K562 (cell line): ENCODE measurements around the gene ACTR3C. TPM values are rescaled to one million over a fixed set of nuclear protein-coding genes. Genes with fewer than 3 reads are reported as not detected.

Experiments
- ATAC-seq: fragments of 200-7000 bp; cut with Tn5 transposase; 3 replicates; pipeline ENCODE4 v1.9.1; 2020; ENCODE audit warnings: moderate library complexity
- BruUV-seq: library from RNA; stranded (reverse); fragments of 400-500 nt; replicated peaks from 2 replicates; lab custom pipeline; 2021; lab: Mats Ljungman, UMichigan
- CTCF ChIA-PET: fragments of 300-600 bp; formaldehyde crosslinking; extraction: SDS; loops from one replicate; lab custom pipeline; 2021; ENCODE audit warnings: low intra/inter-chr PET ratio; lab: Yijun Ruan, JAX
- POLR2A ChIA-PET: fragments of 300-600, 350-650 bp; sonication (Branson Sonifier 250); formaldehyde crosslinking; extraction: SDS; loops from one replicate; lab custom pipeline; 2021; ENCODE audit warnings: antibody characterized with exemption, inconsistent platforms; lab: Yijun Ruan, JAX
- DNase-seq, 4 experiments: peaks; one replicate each; pipeline versions ENCODE4 v3.0.0 to v3.0.0-alpha.2; 2011 to 2018; ENCODE audit warnings: low spot score in 3 of 4, mixed read lengths in 3 of 4; ENCODE audit errors: extremely low read depth in 1 of 4
- FAIRE-seq: peaks from 2 replicates; lab custom pipeline; 2011; peaks lifted over from hg19 to GRCh38; lab: Jason Lieb, UNC
- H2AFZ ChIP-seq: 2 replicates; pipeline ENCODE4 v1.6.0; 2011; ENCODE audit warnings: low read depth, low read length, control low read depth, inconsistent platforms
- H3K27ac ChIP-seq: fragments of 200-600 bp; 3 replicates; pipeline ENCODE4 v1.8.0; 2011; ENCODE audit warnings: low read depth, mild to moderate bottlenecking, control low read depth, inconsistent platforms, low read length, moderate library complexity, mixed read lengths; ENCODE audit errors: extremely low read depth
- H3K27me3 ChIP-seq, 2 experiments: fragments of 300-600 bp in 1 of 2; 2 replicates in 1 of 2; 3 replicates in 1 of 2; pipeline versions ENCODE4 v1.6.0 to v1.8.0; 2011; ENCODE audit warnings: inconsistent platforms in 2 of 2, low read length in 2 of 2, mild to moderate bottlenecking in 1 of 2, mixed read lengths in 1 of 2, moderate library complexity in 1 of 2; ENCODE audit not compliant: control insufficient read depth in 2 of 2, insufficient read depth in 2 of 2
- H3K36me3 ChIP-seq: fragments of 300-600 bp; 3 replicates; pipeline ENCODE4 v1.8.0; 2011; ENCODE audit warnings: mild to moderate bottlenecking, low read length, inconsistent platforms; ENCODE audit not compliant: control insufficient read depth, insufficient read depth
- H3K4me1 ChIP-seq, 2 experiments: fragments of 200-600 bp in 1 of 2; replicated peaks in 1 of 2; 2 replicates in 1 of 2; 3 replicates in 1 of 2; pipeline versions ENCODE4 v1.5.1 to v1.8.0; 2011; ENCODE audit warnings: inconsistent platforms in 2 of 2, low read length in 2 of 2, mild to moderate bottlenecking in 1 of 2, mixed read lengths in 1 of 2, moderate library complexity in 1 of 2; ENCODE audit not compliant: control insufficient read depth in 2 of 2, insufficient read depth in 2 of 2
- H3K4me2 ChIP-seq: 2 replicates; pipeline ENCODE4 v1.6.1; 2011; ENCODE audit warnings: low read length, control low read depth, inconsistent platforms, mixed read lengths; ENCODE audit not compliant: insufficient read depth
- H3K4me3 ChIP-seq: fragments of 200-600 bp; sonication (generic), shearing (Covaris generic); 2 replicates; pipeline ENCODE4 v1.5.1; 2016; ENCODE audit warnings: control low read depth, inconsistent platforms
- H3K79me2 ChIP-seq: fragments of 200-600 bp; 3 replicates; pipeline ENCODE4 v1.8.0; 2011; ENCODE audit warnings: low read length, inconsistent platforms; ENCODE audit not compliant: control insufficient read depth, insufficient read depth
- H3K9ac ChIP-seq, 2 experiments: 2 replicates each; pipeline versions ENCODE4 v1.6.0 to v1.6.1; 2011; ENCODE audit warnings: low read depth in 2 of 2, low read length in 2 of 2, control low read depth in 1 of 2, inconsistent platforms in 1 of 2, mild to moderate bottlenecking in 1 of 2, mixed read lengths in 1 of 2; ENCODE audit not compliant: insufficient read depth in 1 of 2
- H3K9me1 ChIP-seq: one replicate; pipeline ENCODE4 v1.6.0; 2011; ENCODE audit warnings: inconsistent platforms, mild to moderate bottlenecking, low read length, moderate library complexity; ENCODE audit not compliant: control insufficient read depth, insufficient read depth
- H3K9me3 ChIP-seq: replicated peaks from 2 replicates; pipeline ENCODE4 v1.5.1; 2011; ENCODE audit warnings: low read depth, low read length, inconsistent platforms; ENCODE audit not compliant: control insufficient read depth, insufficient read depth
- H4K20me1 ChIP-seq: replicated peaks from 2 replicates; pipeline ENCODE4 v1.6.1; 2011; ENCODE audit warnings: low read length, inconsistent platforms, mixed read lengths; ENCODE audit not compliant: control insufficient read depth, insufficient read depth
- ARNT ChIP-seq, 2 experiments: fragments of 450-650 bp; IDR thresholded peaks; 2 replicates each; pipeline ENCODE4 v1.6.1; 2016; ENCODE audit warnings: mild to moderate bottlenecking in 1 of 2
- E2F8 ChIP-seq: fragments of 450-650 bp; IDR thresholded peaks from 2 replicates; pipeline ENCODE4 v1.7.1; 2018; ENCODE audit warnings: mild to moderate bottlenecking, low read depth; ENCODE audit not compliant: partially characterized antibody
- GTF2A2 ChIP-seq: IDR thresholded peaks from 2 replicates; pipeline ENCODE4 v1.6.1; 2016; ENCODE audit warnings: mild to moderate bottlenecking, missing genetic modification characterization, missing compliant biosample characterization
- HDAC6 ChIP-seq: IDR thresholded peaks from 2 replicates; pipeline ENCODE4 v1.6.1; 2012; ENCODE audit warnings: low read depth, mild to moderate bottlenecking, control low read depth, inconsistent platforms, low read length, moderate library complexity
- OTX1 ChIP-seq: fragments of 450-650 bp; formaldehyde crosslinking; IDR thresholded peaks from 2 replicates; pipeline ENCODE4 v1.4.0; 2022; ENCODE audit warnings: mild to moderate bottlenecking
- PHF8 ChIP-seq: fragments of 200-600 bp; sonication (generic); IDR thresholded peaks from 2 replicates; pipeline ENCODE4 v1.6.1; 2012; ENCODE audit warnings: mixed run types, mild to moderate bottlenecking, inconsistent platforms, low read length, moderate library complexity, borderline replicate concordance
- STAT6 ChIP-seq: sonication (generic); formaldehyde crosslinking; IDR thresholded peaks from 2 replicates; pipeline ENCODE4 v1.8.1; 2023; ENCODE audit warnings: mild to moderate bottlenecking, missing genetic modification reagents
- ZBTB1 ChIP-seq: sonication (generic); formaldehyde crosslinking; IDR thresholded peaks from 2 replicates; pipeline ENCODE4 v1.8.1; 2023; ENCODE audit warnings: missing genetic modification reagents, low read depth, mild to moderate bottlenecking, borderline replicate concordance
- ZBTB49 ChIP-seq: sonication (generic); formaldehyde crosslinking; IDR thresholded peaks from 2 replicates; pipeline ENCODE4 v1.8.0; 2022; ENCODE audit warnings: missing genetic modification reagents, mild to moderate bottlenecking, borderline replicate concordance
- ZBTB5 ChIP-seq: fragments of 450-650 bp; IDR thresholded peaks from 2 replicates; pipeline ENCODE4 v1.6.1; 2017; ENCODE audit warnings: antibody characterized with exemption
- WGBS: fragments of 100-300 bp; shearing (Covaris generic); methylation state at CpG from one replicate; pipeline ENCODE4 v1.1.6; 2016; ENCODE audit warnings: low coverage, mixed read lengths; ENCODE audit not compliant: insufficient coverage; ENCODE audit errors: missing lambda C conversion rate; 5-methylcytosine and 5-hydroxymethylcytosine counted together
- in situ Hi-C: fragments of 300-500 bp; cut with MboI; formaldehyde crosslinking; loops from 4 replicates; pipeline ENCODE4 v1.15.0; 2018; ENCODE audit warnings: inconsistent platforms, mixed read lengths
- intact Hi-C: fragments of 100-400 bp; cut with micrococcal nuclease; formaldehyde crosslinking; loops from 2 replicates; pipeline ENCODE4 v1.14.2; 2022
- polyA plus RNA-seq, 8 experiments: library from polyadenylated mRNA; depleted of rRNA in 4 of 8; stranded (reverse) in 5 of 8; unstranded in 3 of 8; fragments of >200 nt; fragmentation: Nextera tagmentation in 2 of 8; fragmentation: Illumina TruSeq in 1 of 8; extraction: Ambion mirVana in 2 of 8; extraction: Trizol in 1 of 8; gene quantifications; 2 replicates each; pipeline versions ENCODE4 v1.2.1 to v1.2.3, GENCODE V29; 2011 to 2014; ENCODE audit warnings: inconsistent platforms in 1 of 8, missing spikeins in 1 of 8
- total RNA-seq, 7 experiments: library from RNA; depleted of rRNA in 6 of 7; stranded (reverse); fragments of >200 nt in 6 of 7; fragmentation: Illumina TruSeq in 2 of 7; extraction: Trizol in 2 of 7; gene quantifications; 2 replicates each; pipeline versions ENCODE4 v1.2.1 to v1.2.3, GENCODE V29; 2011 to 2021; ENCODE audit warnings: low replicate concordance in 1 of 7

ACTR3C gene
- total and polyA plus RNA-seq, 9 of the 15 experiments (the other 6 are each of a cell fraction or from before 2014, with no cell fraction given) = 9.0 to 35.4 (median 13.3) TPM

- intact Hi-C loops = no loop called here
- ATAC-seq (no peak), FAIRE-seq (no peak), DNase-seq (peak in 1 of 4 experiments; percentile 9)
- Histone ChIP-seq H3K9ac (no peak overlapping the region), H4K20me1 (no peaks in the 10 kb centered on the region), H3K9me1 (peaks cover 5% of the 10 kb centered on the region), H3K27ac (no peak overlapping the region), H3K4me3 (no peak overlapping the region), H3K4me2 (no peak overlapping the region), H3K79me2 (no peaks in the 10 kb centered on the region), H3K27me3 (no peaks in the 10 kb centered on the region; a peak in 1 of 5 replicates), H2AFZ (no peak overlapping the region), H3K4me1 (peaks cover 22 to 30% of the 10 kb centered on the region in 2 experiments), H3K36me3 (no peaks in the 10 kb centered on the region), H3K9me3 (no peaks in the 10 kb centered on the region)
- CTCF ChIA-PET = no interaction called here
- WGBS = 60% methylated on average over 7 of the region's 7 CpGs
- POLR2A ChIA-PET = interaction anchor here (0.7 to 1.6 kb wide), 4 partner anchors 8 to 43 kb away, joined by 3 to 4 read pairs (median 3); no protein-coding TSS in a partner anchor
- no TSS peak for BruUV-seq
- in situ Hi-C loops = no loop called here
- TF ChIP-seq E2F8 (no peak), ZBTB1 (no peak), GTF2A2 (tag) (no peak), ZBTB5 (no peak), HDAC6 (no peak), OTX1 (CRISPR knock-in tag) (no peak), ZBTB49 (CRISPR knock-in tag) (no peak), PHF8 (no peak), ARNT (IDR thresholded peaks at IDR 0.05) (no peak), STAT6 (no peak)
These were observed 38.1 kb upstream of the ACTR3C start for GRCh38 chr7:150361402-150361801.
